ENCODE results near the gene SLC39A8. TPM values are rescaled to one million over a fixed set of nuclear protein-coding genes. Genes with fewer than 3 reads are reported as not detected.
"Not testable (repeated sequence)": the region's sequence is repeated elsewhere in the genome, so short reads cannot be mapped to it uniquely, and the experiment has no call there.

SLC39A8 gene
- total RNA-seq, 1 donor from 2014 or later: 6.9 TPM

DNA sequence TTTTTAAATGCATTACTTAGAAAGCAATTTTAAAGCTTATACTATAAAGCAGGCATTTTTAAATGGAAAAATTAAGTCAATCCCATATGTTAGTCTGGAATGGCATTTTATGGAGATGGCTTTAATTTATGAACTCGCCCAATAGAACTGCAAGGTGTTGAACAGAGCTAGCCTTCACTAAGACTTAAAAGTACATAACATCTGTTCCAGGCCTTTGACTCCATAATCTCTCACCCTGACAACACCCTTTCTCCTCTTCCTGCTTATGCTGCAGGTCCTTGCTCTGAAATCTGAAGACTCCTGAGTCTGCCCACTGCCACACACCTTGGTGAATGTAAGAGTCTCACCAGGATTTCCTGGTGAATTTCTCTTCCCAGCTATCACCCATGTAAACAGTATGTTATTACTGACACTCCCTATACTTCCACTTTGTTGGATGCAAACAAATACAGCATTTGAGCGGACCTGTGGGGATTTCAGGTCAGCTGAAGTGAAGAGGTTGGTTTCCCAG, 17.7 kb upstream of the SLC39A8 start:
- no peak overlapping the region for H3K27ac ChIP-seq
- H3K36me3 ChIP-seq: no peaks in the 10 kb centered on the region
- H3K4me1 ChIP-seq: peaks cover 8% of the 10 kb centered on the region
- no peaks in the 10 kb centered on the region for H3F3A ChIP-seq (ENCODE audit: low read depth)
- no peak overlapping the region for H3K9ac ChIP-seq
- Mint-ChIP-seq H3K36me3 (no peaks in the 10 kb centered on the region), H3K4me1 (peaks cover 8% of the 10 kb centered on the region), H3K27me3 (ENCODE audit: insufficient read depth, low read depth) (peaks cover 3% of the 10 kb centered on the region), H3K4me3 (no peak overlapping the region), H3K27ac (no peak overlapping the region), H3K9me3 (peaks cover 2% of the 10 kb centered on the region)
- H2AFZ ChIP-seq (replicated peaks): peak overlapping the region; percentile 99
- H3K9me3 ChIP-seq (ENCODE audit: low read depth): no peaks in the 10 kb centered on the region
- no peak overlapping the region for H3K4me2 ChIP-seq
- DNase-seq (ENCODE audit: low spot score): no peak
- no peaks in the 10 kb centered on the region for H3K27me3 ChIP-seq
- H3K79me2 ChIP-seq (ENCODE audit: low read depth): no peaks in the 10 kb centered on the region
- H4K20me1 ChIP-seq (ENCODE audit: low read depth): no peaks in the 10 kb centered on the region
- no peak for TF ChIP-seq EZH2phosphoT487 (IDR thresholded peaks at IDR 0.05)
- TF ChIP-seq, protein P1, sequence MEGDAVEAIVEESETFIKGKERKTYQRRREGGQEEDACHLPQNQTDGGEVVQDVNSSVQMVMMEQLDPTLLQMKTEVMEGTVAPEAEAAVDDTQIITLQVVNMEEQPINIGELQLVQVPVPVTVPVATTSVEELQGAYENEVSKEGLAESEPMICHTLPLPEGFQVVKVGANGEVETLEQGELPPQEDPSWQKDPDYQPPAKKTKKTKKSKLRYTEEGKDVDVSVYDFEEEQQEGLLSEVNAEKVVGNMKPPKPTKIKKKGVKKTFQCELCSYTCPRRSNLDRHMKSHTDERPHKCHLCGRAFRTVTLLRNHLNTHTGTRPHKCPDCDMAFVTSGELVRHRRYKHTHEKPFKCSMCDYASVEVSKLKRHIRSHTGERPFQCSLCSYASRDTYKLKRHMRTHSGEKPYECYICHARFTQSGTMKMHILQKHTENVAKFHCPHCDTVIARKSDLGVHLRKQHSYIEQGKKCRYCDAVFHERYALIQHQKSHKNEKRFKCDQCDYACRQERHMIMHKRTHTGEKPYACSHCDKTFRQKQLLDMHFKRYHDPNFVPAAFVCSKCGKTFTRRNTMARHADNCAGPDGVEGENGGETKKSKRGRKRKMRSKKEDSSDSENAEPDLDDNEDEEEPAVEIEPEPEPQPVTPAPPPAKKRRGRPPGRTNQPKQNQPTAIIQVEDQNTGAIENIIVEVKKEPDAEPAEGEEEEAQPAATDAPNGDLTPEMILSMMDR (IDR thresholded peaks at IDR 0.05): no peak
- no peak for TF ChIP-seq EZH2 (IDR thresholded peaks at IDR 0.05)
- H3K4me3 ChIP-seq: no peak overlapping the region

DNA sequence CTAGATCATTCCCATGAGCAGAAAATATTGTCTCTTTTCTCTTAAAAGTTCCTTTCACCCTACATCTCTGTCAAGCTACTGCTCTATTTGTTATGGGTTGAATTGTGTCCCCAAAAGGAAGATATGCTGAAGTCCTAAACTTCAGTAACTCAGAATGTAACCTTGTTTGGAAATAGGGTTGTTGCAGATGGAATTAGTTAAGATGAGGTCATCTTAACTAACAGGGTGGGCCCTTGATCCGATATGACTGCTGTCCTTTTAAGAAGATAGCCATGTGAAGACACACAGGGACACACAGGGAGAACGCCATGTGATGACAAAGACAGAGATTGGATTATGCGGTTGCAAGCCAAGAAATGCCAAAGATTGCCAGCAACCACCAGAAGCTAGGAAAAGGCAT, 12.8 kb upstream of the SLC39A8 start:
- Mint-ChIP-seq H3K4me1 (peaks cover 3% of the 10 kb centered on the region), H3K27ac (no peak overlapping the region), H3K4me3 (no peak overlapping the region), H3K27me3 (ENCODE audit: insufficient read depth, low read depth) (no peaks in the 10 kb centered on the region), H3K9me3 (no peaks in the 10 kb centered on the region), H3K36me3 (no peaks in the 10 kb centered on the region)
- H3K79me2 ChIP-seq (ENCODE audit: low read depth): no peaks in the 10 kb centered on the region
- no peaks in the 10 kb centered on the region for H3K36me3 ChIP-seq
- H3K4me1 ChIP-seq: peaks cover 1% of the 10 kb centered on the region
- H3K9ac ChIP-seq: no peak overlapping the region
- no peak overlapping the region for H3K4me2 ChIP-seq
- H4K20me1 ChIP-seq (ENCODE audit: low read depth): no peaks in the 10 kb centered on the region
- H3K4me3 ChIP-seq: no peak overlapping the region
- no peak overlapping the region for H2AFZ ChIP-seq (replicated peaks)
- H3K27me3 ChIP-seq: no peaks in the 10 kb centered on the region
- no peaks in the 10 kb centered on the region for H3K9me3 ChIP-seq (ENCODE audit: low read depth)
- no peak overlapping the region for H3K27ac ChIP-seq
- TF ChIP-seq EZH2phosphoT487 (IDR thresholded peaks at IDR 0.05) (no peak), EZH2 (IDR thresholded peaks at IDR 0.05) (no peak)
- TF ChIP-seq, protein P1 (IDR thresholded peaks at IDR 0.05): no peak
- no peaks in the 10 kb centered on the region for H3F3A ChIP-seq (ENCODE audit: low read depth)
- no peak for DNase-seq (ENCODE audit: low spot score)

DNA sequence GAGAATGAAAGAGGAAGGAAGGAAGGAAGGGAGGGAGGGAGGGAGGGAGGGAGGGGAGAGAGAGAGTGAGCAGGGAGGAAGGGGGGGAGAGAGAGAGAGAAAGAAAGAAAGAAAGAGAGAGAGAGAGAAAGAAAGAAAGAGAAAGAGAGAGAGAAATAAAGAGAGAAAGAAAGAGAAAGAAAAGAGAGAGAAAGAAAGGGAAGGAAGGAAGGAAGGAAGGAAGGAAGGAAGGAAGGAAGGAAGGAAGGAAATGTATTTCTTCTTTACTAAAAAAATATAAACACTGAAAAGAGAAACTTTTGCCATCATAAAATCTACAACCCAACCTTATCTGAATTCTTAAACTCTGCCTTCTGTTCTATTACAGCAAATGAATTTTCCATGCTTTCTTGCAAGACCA, 12.4 kb upstream of the SLC39A8 start:
- H2AFZ ChIP-seq (replicated peaks); H3K9me3 Mint-ChIP-seq; H4K20me1 ChIP-seq (ENCODE audit: low read depth); H3K9me3 ChIP-seq (ENCODE audit: low read depth); H3K4me3 Mint-ChIP-seq; H3K4me3 ChIP-seq; H3F3A ChIP-seq (ENCODE audit: low read depth); H3K27ac ChIP-seq; H3K36me3 Mint-ChIP-seq; H3K27me3 Mint-ChIP-seq (ENCODE audit: insufficient read depth, low read depth); H3K79me2 ChIP-seq (ENCODE audit: low read depth); H3K36me3 ChIP-seq; H3K4me1 Mint-ChIP-seq; H3K9ac ChIP-seq; H3K4me2 ChIP-seq; H3K4me1 ChIP-seq; H3K27ac Mint-ChIP-seq; DNase-seq (ENCODE audit: low spot score); H3K27me3 ChIP-seq: not testable (repeated sequence)

DNA sequence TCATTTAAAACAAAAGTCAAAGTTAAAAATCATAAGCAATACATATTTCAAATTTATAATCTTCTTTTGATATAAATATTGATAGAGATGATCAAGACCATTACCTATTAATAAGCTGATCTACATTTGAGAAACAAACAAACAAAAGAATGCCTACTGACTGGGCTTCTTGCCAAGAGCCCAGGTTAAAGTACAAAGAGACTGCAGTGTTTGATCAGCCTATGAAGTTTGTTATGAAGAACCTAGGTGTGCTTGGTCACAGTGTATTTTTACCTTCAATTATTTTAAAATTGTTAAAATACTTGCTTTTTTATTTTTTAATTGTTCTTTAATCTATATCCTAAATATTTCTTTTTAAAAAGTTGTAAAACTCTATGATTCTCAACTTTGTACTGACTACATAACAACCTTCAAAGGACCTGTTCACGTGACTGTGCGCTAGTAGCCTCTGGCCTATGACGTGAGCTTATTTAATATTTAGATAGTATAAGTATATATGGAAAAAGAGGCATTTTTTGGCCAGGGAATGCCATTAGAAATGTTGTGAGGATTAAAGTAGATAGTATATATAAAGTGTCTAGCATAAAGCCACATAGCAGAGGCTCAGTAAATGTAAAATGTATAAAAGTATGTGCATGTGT, 11.4 kb upstream of the SLC39A8 start:
- H3K4me1 ChIP-seq: no peaks in the 10 kb centered on the region
- TF ChIP-seq, protein P1 (IDR thresholded peaks at IDR 0.05): no peak
- TF ChIP-seq EZH2phosphoT487 (IDR thresholded peaks at IDR 0.05) (no peak), EZH2 (IDR thresholded peaks at IDR 0.05) (no peak)
- H3K4me3 Mint-ChIP-seq: no peak overlapping the region
- no peaks in the 10 kb centered on the region for H4K20me1 ChIP-seq (ENCODE audit: low read depth)
- H3K9me3 Mint-ChIP-seq: no peaks in the 10 kb centered on the region
- no peaks in the 10 kb centered on the region for H3K27me3 ChIP-seq
- no peak overlapping the region for H3K4me2 ChIP-seq
- H3F3A ChIP-seq (ENCODE audit: low read depth): no peaks in the 10 kb centered on the region
- no peak for DNase-seq (ENCODE audit: low spot score)
- no peak overlapping the region for H3K27ac Mint-ChIP-seq
- no peak overlapping the region for H3K27ac ChIP-seq
- H3K4me1 Mint-ChIP-seq: peaks cover 7% of the 10 kb centered on the region
- H3K79me2 ChIP-seq (ENCODE audit: low read depth): no peaks in the 10 kb centered on the region
- no peaks in the 10 kb centered on the region for H3K9me3 ChIP-seq (ENCODE audit: low read depth)
- no peaks in the 10 kb centered on the region for H3K27me3 Mint-ChIP-seq (ENCODE audit: insufficient read depth, low read depth)
- H3K36me3 Mint-ChIP-seq: no peaks in the 10 kb centered on the region
- no peaks in the 10 kb centered on the region for H3K36me3 ChIP-seq
- no peak overlapping the region for H3K4me3 ChIP-seq
- H3K9ac ChIP-seq: no peak overlapping the region
- H2AFZ ChIP-seq (replicated peaks): no peak overlapping the region

All from neural progenitor cell (in vitro differentiated cells).